ENCODE results near the gene ASPG. TPM values are rescaled to one million over a fixed set of nuclear protein-coding genes. Genes with fewer than 3 reads are reported as not detected.

The ASPG gene
- total RNA-seq, 1 experiment from 2014 or later = not detected

- no peak overlapping the region for H3K4me3 ChIP-seq (ENCODE audit: low read depth in 2 of 2, low read length in 2 of 2)
- no peaks in the 10 kb centered on the region for H3K27me3 ChIP-seq (ENCODE audit: control insufficient read depth, insufficient read depth, low read length)
- no peak; the same call in 1 of the 2 replicates for ATAC-seq
- no peaks in the 10 kb centered on the region for H3K36me3 ChIP-seq (ENCODE audit: control insufficient read depth, insufficient read depth, low read length)
- TF ChIP-seq CTCF (IDR thresholded peaks at IDR 0.05) = peak; percentile 46
- no peak for TF ChIP-seq REST (IDR thresholded peaks at IDR 0.05; ENCODE audit: insufficient read depth in 1 of 2, low read depth in 2 of 2, low read length in 1 of 2)
- ChIA-PET POLR2A (no interaction called here), CTCF (no interaction called here)
- intact Hi-C loops (cut with micrococcal nuclease; ENCODE audit: unreplicated experiment) = no loop called here
- H3K9me3 ChIP-seq (ENCODE audit: control insufficient read depth, insufficient read depth, low read depth, low read length) = no peaks in the 10 kb centered on the region
- no TSS peak for BruUV-seq (replicated peaks)
- H3K4me1 ChIP-seq (ENCODE audit: control insufficient read depth, insufficient read depth, low read length) = no peaks in the 10 kb centered on the region
- in situ Hi-C loops (cut with HindIII; ENCODE audit: low pct_unique_long_range_greater_than_20kb, low sequenced_read_pairs) = no loop called here
- DNase-seq (ENCODE audit: low read depth, low spot score) = no peak
- H3K27ac ChIP-seq (ENCODE audit: low read length) = no peak overlapping the region
These were observed 71.8 kb downstream of the ASPG start for GRCh38 chr14:104157016-104157928.

- in situ Hi-C loops (cut with HindIII; ENCODE audit: low pct_unique_long_range_greater_than_20kb, low sequenced_read_pairs) = no loop called here
- POLR2A ChIA-PET = no interaction called here
These were observed 73.6 kb downstream of the ASPG start for GRCh38 chr14:104158827-104159798.

More at GRCh38 chr14:104158827-104159798, 73.6 kb downstream of the ASPG start:
- no peak for TF ChIP-seq REST (IDR thresholded peaks at IDR 0.05; ENCODE audit: insufficient read depth in 1 of 2, low read depth in 2 of 2, low read length in 1 of 2)
- no peak for TF ChIP-seq SIN3A (IDR thresholded peaks at IDR 0.05; ENCODE audit: borderline replicate concordance, insufficient read depth, low read depth, low read length)
- no peak for TF ChIP-seq TCF7L2 (IDR thresholded peaks at IDR 0.05; ENCODE audit: low read depth, low read length)
- TF ChIP-seq POLR2AphosphoS5 (IDR thresholded peaks at IDR 0.05; ENCODE audit: low read depth, low read length) = no peak
- no peak for TF ChIP-seq CTCF (IDR thresholded peaks at IDR 0.05)
- CTCF ChIA-PET = no interaction called here
- Histone ChIP-seq H3K9me3 (ENCODE audit: control insufficient read depth, insufficient read depth, low read depth, low read length) (no peaks in the 10 kb centered on the region), H3K36me3 (ENCODE audit: control insufficient read depth, insufficient read depth, low read length) (no peaks in the 10 kb centered on the region), H3K4me1 (ENCODE audit: control insufficient read depth, insufficient read depth, low read length) (no peaks in the 10 kb centered on the region), H3K27me3 (ENCODE audit: control insufficient read depth, insufficient read depth, low read length) (no peaks in the 10 kb centered on the region), H3K27ac (ENCODE audit: low read length) (no peak overlapping the region), H3K4me3 (ENCODE audit: low read depth in 2 of 2, low read length in 2 of 2) (no peak overlapping the region)
- no TSS peak for BruUV-seq (replicated peaks)
- intact Hi-C loops (cut with micrococcal nuclease; ENCODE audit: unreplicated experiment) = no loop called here
- ATAC-seq (no peak), DNase-seq (ENCODE audit: low read depth, low spot score) (no peak)

Data from Panc1 (cell line).